Ishikawa (cell line): ENCODE measurements around the gene PUS3.

Source experiments
- CREB1 ChIP-seq: IDR thresholded peaks from 2 replicates; pipeline ENCODE4 v1.6.1; 2012; ENCODE audit warnings: low read depth
- EGR1 ChIP-seq: IDR thresholded peaks from 2 replicates; pipeline ENCODE4 v1.6.1; 2012
- EP300 ChIP-seq: IDR thresholded peaks from 2 replicates; pipeline ENCODE4 v1.6.1; 2012; ENCODE audit warnings: borderline replicate concordance
- NFIC ChIP-seq: IDR thresholded peaks from 2 replicates; pipeline ENCODE4 v1.6.1; 2012
- TAF1 ChIP-seq: IDR thresholded peaks from 2 replicates; pipeline ENCODE4 v1.6.1; 2012; ENCODE audit warnings: low read depth, mild to moderate bottlenecking
- TCF12 ChIP-seq: IDR thresholded peaks from 2 replicates; pipeline ENCODE4 v1.6.1; 2012; ENCODE audit warnings: low read depth

DNA sequence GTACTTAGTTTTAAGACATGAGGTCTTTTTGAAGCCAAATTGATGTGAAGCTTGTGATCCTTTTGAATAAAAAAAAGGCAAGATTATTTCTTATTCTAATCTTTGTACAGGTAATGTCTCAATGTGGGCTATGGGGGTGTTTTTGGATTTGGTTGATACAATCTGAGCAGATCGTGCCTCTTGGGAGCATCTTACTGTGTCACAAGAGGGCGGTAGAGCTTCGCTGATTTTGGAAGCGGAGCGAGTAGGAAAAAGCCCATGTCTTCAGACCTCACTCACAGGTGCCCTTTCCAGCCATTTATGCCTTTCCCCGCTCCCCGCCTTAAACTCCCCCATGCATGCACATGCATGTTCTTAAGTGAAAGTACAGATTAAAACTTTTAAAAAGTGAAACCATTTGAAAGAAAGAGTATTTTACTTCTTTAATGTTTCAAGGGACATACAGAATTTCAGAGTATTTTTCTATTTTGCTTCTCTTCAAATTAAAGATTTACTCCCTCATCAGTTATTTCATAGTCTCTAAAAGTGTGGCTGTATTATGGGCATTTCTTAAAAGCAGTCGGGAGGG lies 20.1 kb upstream of the PUS3 start:
- TF ChIP-seq TCF12 (no peak), CREB1 (no peak), EGR1 (no peak), EP300 (no peak), NFIC (no peak), TAF1 (no peak)
